ENCODE measurements around the gene PIK3R4.

Gene PIK3R4

DNA sequence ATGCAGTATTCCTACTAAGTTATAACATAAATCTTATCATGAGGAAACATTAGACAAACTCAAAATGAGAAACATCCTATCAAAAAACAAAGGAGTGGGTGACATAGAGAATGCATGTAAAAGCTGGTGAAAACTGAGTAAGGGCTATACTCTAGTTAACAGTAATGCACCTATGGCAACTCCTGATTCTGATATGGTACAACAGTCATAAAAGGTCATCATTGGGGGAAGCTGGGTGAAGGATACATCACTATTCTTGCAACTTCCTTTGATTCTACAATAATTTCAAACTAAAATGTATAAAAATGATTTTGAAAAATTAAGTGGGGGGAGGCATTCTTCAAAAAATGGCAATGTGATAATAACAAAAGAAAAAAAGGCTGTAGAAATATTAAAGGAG is 6.8 kb downstream of the PIK3R4 start:
- DNase-seq: no peak

DNA sequence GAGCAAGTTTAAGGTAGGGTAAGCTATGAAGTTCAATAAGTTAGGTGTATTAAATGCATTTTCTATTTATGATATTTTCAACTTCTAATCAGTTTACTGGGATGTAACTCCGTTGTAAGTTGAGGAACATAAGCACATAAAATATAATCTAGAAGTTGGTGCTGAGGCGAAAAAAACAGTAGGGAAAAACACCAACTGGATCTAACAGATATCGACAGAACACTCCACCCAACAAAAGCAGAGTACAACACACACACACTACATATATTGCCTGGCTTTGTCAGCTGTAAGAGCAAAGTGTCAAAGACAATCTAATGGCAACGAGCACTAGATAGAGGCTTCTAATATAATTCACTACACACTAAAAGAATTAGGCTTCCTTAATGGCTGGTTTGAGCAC is 8.4 kb downstream of the PIK3R4 start:
- DNase-seq: no peak

DNA sequence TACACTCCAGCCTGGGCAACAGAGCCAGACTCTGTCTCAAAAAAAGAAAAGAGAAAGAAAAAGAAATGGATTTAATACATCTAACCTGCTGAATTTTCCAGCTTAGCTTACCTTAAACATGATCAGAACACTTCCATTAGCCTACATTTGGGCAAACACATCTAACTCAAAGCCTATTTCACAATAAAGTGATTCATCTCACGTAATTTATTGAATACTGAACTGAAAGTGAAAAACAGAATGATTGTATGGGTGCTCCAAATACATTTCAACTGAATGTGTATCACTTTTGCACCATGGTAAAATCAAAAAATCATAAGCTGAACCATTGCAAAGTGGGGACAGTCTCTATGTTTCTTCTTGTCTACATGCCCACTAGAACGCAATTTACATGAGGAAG is 9.0 kb downstream of the PIK3R4 start:
- DNase-seq: no peak

DNA sequence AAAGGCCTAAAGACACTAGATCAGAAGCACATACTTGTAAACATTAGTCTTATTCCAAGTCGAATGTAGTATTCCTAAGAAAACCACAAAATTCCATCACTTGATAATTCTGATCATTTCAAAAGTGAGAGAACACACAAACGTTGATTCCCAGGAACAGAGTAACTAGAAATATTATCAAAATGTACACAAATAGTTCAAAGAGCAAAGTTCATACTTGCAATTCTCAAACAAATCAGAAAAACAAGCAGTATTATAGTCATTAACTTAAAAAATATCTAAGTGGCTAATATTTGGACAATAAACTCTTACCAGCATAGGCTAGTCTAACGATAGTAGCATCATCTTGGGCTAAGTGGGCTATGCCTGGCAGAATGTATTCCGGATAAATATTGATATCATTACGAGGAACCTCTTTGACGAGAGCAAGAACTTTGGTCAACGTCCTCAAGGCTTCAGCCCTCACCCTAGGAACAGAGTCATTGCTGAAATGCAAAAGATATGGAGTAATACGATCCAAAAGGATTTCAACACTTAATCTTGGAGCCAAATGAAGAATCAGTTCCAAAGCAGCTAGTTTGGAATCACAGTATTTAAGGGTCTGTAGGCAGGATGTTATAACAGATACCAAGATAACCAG is 13.3 kb downstream of the PIK3R4 start:
- DNase-seq: no peak

DNA sequence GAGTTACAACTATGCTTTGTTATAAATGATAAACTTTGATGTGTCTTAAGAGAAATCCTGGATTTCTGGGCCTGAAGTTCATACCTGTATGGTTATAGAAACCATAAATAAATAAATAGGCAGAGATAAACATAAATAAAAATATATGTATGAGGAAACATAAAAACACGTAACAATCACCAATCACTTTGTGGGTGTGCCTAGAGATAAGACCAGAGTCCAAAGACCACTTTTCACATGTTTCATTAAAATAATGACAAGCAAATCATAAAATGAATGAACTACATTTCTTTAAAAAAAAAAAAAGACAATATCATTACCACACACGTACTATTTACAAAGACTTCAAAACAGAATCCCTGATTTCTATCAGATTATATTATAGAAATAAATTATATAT is 14.1 kb downstream of the PIK3R4 start:
- no peak for DNase-seq

DNA sequence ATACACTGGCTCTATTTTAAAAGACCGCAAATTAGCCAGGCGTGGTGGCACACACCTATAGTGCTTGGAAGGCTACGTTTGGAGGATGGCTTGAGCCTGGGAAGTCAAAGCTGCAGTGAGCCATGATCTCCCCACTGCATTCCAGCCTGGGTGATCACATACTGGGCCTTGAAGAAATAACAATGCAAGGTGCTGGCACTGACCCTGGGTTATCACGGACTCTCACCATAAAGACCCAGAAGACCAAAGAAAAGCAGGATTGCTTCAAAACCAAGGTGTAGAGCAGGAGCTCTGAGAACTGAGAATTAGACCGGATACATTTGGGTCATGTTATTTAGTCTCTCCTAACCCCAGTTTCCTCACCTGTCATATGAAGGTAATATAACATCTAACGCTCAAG is 14.8 kb downstream of the PIK3R4 start:
- DNase-seq: no peak

DNA sequence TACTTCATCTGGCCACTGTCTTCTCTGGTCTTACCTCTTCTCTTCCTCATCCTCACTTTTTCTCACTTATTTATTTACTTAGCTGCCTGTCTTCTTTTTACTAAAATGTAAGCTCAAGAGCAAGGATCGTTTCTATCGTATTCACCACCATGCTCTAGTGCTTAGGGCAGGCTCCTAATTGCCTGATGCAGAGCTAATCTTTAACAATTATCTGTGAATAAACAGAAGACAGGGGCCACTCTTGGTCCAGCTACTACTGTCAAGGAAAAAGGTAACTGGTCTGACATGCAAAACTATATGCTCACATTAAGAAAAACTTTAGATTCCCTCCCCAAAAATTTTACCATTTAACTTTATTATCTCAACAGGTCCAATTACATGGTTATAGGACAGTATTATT is 17.5 kb downstream of the PIK3R4 start:
- DNase-seq: no peak

DNA sequence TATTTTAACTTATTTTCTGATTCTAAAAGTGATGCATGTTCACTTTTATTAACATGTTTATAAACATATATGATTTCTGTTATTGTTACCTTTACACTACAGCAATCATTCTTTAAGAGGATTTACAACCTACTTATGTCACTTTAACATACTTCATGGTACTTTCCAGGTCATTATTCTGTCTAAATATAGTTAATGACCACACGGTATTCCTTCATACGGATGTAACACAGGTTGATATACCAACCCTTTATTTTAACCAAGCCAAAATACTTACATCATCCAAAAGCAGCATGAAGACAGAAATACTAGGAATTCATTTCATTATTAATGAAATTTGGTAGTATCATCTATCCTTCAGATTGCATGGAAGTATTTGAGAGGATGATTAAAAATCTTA is 18.6 kb downstream of the PIK3R4 start:
- DNase-seq: no peak

DNA sequence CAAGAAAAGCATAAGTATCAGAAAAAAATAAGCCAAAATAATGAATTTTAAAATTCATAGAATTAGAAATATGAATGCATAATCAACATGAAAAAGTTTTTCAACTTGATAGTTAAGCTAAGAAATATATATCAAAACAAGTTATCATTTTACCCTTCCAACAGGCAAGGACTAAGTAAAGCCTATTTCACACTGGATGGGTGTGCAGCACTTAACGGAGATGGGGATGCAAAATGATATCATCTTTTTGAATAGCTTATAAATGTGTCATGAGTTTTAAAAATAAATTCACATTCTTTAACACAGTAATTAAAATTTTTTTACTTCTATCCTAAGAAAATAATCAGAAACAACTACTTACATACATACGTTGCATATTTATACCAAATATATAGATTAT is 20.9 kb downstream of the PIK3R4 start:
- DNase-seq: no peak

DNA sequence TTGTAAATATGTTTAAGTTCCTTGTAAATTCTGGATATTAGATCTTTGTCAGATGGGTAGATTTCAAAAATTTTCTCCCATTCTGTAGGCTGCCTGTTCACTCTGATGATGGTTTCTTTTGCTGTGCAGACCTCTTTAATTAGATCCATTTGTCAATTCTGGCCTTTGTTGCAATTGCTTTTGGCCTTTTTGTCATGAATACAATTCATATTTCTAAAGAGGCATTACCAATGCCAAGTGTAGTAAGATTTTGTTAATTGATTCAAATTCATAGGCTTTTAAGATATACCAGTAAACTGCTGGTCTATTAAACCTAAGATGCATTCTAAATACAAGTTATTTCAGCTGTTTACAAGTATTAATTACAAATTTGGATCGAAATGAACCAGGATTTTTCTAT is 31.0 kb downstream of the PIK3R4 start:
- no peak for DNase-seq

DNA sequence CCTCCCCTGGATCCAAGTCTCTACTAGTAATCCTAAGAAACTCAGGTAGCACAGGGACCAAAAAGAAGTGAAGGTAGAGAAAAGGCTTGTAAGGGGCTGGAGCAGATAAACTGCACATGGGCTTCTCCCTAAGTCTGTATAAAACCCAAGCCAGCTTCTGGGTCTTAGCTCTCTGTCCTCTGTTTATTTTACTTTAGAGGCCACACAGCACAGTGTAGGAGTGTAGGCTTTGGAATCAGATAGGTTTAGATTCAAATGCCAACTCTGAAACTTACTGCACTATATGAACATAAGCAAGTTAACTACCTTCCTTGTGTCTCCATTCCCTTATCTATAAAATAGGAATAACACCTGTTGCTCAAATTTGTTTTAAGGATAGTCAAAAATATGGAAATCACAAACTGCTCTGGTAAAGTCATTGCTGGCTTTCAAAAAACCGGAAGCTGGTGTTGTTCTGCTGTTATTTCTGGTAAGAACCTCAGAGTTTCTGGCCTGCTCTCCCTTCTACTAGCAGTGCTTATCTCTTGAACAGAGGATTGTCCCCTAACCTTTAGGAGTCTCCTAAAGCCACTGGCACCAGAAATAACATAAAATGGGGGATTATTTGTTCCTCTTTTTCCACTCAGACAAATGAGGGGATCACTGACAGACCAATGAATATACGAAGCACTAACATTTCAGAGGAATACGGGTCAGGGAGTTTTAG is 33.8 kb downstream of the PIK3R4 start:
- no peak for DNase-seq

DNA sequence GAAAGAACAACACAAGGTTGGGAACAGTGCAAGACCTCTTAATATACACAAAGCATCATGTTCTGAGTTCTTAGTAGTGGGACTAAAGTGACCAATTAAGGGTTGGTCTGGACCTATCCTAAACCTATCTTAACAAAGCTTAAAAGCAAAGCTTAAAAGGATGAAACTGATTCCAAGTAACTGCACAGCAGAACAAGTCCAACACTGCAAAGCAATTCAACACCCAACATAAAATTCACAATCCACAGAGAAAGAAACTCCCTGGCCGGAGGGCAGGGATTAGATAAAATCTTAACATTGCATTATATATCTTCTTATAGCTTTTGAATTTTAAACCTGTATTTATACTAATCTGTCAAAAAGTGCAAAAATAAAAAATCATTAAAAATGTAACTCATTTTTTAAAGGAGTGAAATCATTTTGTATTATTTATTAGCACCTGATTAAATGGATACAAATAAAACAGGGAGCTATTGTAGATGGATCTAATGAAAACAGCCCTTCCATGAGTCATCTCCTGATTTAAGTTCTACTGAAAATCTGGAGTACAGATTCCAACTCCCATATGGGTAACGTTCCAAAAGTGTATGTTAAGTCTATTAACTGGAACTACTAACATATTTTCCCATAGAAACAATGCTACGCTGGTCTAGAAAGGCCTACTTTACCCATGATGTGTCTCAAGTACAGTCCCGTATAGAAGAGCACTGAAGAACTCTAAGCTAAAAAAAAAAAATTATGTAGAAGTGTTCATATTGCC is 34.9 kb downstream of the PIK3R4 start:
- no peak for DNase-seq

DNA sequence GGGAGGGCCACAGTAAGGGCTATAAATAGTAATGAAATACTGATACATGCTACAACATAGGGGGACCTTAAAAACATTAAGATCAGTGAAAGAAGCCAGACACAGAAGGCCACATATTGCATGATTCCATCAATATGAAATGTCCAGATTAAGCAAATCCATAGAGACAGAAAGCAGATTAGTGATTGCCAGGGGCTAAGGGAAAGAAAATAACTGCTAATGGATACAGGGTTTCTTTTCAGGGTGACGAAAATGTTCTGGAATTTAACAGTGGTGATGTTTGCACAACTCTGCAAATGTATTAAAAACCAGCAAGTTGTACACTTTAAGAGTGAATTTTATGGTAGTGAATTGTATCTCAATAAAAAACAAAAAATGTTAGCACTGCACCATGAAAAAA is 37.0 kb downstream of the PIK3R4 start:
- no peak for DNase-seq

DNA sequence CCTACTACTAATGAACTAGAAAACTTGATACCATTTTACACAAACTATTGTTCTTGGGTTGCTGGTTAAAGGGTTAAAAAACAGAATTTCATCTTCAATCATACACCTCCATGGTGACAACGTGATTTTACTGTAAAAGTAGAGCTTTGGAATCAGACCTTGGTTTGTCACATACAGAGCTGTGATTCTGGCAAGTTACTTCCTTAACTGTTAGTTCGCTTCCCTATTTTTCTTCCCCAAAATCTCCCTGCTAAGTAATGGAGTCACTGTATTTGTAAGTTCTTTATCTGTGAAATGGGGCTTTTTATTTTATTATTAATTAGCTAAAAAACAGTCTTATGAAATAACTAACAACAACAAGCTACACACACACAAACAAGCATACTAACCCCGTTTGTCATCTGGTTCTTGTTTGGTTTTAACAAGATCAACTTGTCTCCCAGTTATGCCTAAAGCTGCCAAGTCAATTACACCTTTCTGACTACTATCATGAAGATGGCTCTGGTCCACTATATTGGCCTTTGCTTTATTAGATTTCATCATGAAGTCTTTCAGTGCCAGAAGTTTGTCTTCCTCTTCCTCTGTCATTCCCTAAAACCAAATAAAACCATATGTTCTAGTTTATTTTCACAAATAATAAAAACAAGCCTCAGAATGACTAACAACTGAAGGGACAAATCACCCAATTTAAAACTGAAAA is 38.6 kb downstream of the PIK3R4 start:
- no peak for DNase-seq

DNA sequence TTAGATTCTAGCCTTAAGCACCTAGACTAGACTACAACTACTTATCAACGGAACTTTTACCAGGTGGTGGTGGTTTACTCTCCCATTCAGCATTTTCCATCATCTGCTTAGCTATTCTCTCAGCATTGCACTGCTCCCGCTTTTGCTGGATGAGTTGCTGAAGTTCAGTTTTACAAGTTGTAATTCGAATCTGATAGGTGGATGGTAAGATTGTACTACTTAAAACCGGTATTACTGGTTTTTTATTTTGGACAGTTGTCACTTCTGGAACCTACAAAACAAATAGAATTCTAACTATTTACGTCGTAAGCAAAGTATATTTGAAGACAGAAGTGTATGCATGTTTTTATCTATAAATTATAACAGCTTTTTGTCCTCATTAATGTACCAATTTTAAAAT is 41.1 kb downstream of the PIK3R4 start:
- DNase-seq: no peak

DNA sequence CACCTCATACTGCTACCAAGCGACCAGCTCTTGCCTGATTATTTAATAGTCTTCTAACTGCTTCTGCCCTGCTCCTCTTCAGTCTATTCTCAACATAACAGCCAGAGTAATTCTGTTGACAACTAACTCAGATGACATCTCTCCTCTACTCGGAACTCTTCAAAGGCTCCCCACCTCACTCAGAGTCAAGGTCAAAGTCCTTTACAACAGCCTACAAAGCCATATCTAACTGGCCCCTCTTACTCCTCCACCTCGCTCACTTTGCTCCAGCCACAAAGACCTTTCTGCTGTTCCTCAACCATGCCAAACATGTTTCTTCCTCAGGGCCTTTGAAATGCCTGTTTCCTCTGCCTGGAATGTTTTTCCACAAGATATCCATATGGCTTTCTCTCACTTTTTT is 43.6 kb downstream of the PIK3R4 start:
- DNase-seq: no peak

DNA sequence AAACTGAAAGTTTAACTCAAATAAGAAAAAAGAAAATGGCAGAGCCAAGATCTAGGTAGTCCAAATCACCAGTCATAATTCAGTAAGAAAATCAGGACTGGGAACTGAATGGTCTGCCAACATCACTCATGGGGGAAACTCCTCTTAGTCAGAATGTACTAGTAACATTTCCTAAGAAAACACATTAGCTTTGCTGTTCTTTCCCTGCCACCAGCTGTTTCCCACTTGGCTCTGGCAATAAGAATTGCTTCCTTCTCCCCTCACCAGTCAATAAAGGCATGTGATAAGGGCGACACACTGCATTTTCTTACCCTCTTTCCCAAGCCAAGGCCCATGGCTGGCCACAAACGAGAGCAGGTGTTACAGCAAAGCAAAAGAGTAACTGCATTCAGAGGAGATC is 46.1 kb downstream of the PIK3R4 start:
- DNase-seq: no peak

DNA sequence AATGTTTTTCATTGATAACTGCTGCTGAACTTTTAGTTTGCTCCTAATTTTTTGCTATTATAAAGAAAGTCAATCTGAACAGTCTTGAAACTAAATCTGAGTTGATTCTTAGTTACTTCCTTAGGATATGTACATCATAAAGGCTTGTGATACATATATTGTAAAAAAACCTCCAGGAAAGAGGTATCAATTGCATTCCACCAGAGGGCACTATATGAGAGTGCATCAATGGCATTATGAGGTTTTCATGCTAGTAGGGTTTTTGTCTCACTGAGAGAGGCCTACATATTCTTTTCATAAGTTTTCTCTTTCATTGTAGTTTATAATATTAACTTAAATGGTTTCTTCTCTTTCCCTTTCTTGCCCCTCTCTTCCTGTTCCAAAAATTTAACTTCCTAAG is 46.9 kb downstream of the PIK3R4 start:
- DNase-seq: no peak

DNA sequence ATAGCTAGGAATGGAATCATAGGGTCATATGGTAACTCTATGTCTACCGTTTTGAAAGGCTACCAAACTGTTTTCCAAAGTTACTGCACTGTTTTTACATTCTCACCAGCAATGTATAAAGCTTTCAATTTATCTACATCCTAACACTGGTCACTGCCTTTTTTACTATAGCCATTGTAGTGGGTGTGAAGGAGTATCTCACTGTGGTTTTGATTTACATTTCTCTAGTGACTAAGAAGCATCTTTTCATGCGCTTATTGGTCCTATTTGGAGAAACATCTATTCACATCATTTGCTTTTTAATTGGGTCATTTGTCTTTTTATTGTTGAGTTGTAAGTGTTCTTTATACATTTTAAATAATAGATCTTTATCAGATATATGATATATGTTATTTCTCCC is 53.3 kb downstream of the PIK3R4 start:
- no peak for DNase-seq

DNA sequence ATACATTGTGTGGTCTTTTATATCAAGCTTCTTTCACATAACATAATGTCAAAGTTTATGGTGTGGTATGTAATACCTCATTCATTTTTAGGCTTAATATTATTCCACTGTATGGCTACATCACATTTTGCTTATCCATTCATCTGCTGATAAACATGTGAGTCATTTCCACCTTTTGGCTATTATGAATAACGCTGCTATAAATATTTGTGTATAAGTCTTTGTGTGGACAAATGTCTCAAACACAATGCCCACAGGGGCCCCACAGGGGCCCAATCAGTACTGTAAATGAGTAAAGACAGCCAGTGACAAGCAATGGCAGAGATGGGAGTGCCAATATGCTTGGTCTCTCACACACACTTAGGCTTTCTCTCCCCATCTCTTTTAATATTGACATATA is 54.2 kb downstream of the PIK3R4 start:
- DNase-seq: no peak

DNA sequence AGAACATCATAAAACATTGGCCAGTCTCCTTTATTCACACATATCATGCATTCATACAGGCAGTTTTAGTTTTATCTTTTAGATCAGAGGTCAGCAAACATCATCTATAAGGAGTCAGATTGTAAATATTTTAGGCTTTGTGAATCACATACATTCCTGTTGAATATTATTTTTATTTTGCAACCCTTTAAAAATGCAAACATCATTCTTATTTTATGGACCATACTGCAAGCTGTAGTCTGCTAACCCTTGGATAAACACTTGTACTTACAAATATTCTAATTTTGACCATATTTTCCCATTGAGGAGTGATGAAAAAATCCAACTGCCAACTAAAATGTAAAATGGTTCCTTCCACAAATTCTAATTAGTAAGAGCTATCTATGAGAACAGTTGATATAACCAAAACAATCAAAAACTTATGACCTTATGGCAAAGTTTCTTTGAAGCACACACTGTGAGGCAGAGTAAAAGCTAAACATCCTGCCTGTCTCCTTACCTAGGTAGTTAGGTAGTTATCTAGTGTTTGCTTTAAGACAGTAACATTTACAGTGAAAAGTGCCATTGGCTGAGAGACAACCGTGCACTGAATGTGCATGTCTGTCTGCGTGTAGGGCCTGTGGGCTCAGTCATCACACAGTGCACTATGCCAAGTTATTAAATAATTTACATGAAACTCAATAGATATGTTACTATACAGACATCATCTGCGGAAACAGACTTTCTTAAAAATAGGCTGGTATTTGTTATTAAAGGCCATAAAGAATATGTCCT is 57.7 kb downstream of the PIK3R4 start:
- DNase-seq: no peak

DNA sequence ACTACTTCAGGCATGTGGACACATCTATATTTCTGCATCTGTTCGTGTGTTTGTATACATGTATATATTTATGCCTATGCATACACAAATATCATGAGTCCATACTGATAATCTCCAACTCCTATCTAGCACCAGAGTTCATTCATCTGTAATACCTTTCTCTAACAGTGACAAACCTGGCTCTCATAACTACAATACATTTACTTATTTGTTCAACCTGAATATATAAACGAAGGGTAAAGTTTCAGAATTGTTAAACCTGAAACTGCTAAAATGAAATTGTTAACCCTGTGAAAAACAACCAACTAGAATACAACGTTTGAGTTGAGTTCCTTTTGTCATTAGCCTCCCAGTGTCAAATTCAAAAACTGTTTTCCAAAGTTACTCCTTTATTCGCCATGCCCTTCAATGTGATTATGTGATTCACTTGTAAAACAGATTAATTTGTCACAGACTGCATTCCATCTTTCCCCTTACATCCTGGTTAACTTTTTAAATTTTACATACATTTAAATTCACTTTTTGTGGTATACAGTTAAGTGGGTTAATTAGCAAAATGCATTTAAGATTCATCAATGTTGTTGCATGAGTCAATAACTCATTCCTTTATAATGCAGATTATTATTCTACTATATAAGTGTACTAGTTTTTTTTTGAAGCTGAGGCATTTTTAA is 58.5 kb downstream of the PIK3R4 start:
- no peak for DNase-seq
